OCI-LY1 (cell line): ENCODE results near the gene MOB3A.
A peak's percentile ranks its signal among the peaks of the same experiment; 100 is the strongest.

Experiments used
- H2AFZ ChIP-seq: fragments of 200-600 bp; sonication (generic), shearing (Covaris generic); 2 replicates; pipeline ENCODE4 v1.6.0; 2014; ENCODE audit warnings: antibody characterized with exemption, mild to moderate bottlenecking, low read length
- H3F3A ChIP-seq: fragments of 200-600 bp; sonication (generic), shearing (Covaris generic); 2 replicates; pipeline ENCODE4 v1.6.0; 2014; ENCODE audit warnings: mild to moderate bottlenecking, antibody characterized with exemption, low read length, moderate library complexity; ENCODE audit not compliant: insufficient read depth
- H3K27ac ChIP-seq: fragments of 200-600 bp; sonication (generic); 2 replicates; pipeline ENCODE4 v1.5.1; 2014; ENCODE audit warnings: low read length, mixed run types, mild to moderate bottlenecking, low read depth; ENCODE audit not compliant: poor library complexity, severe bottlenecking
- H3K27me3 ChIP-seq: fragments of 200-600 bp; sonication (generic); 2 replicates; pipeline ENCODE4 v1.6.0; 2014; ENCODE audit warnings: antibody characterized with exemption, mild to moderate bottlenecking, low read length, moderate library complexity; ENCODE audit not compliant: insufficient read depth
- H3K36me3 ChIP-seq: fragments of 200-600 bp; sonication (generic); 2 replicates; pipeline ENCODE4 v1.6.1; 2014; ENCODE audit warnings: mild to moderate bottlenecking, antibody characterized with exemption, low read length, moderate library complexity, mixed read lengths; ENCODE audit not compliant: insufficient read depth
- H3K4me1 ChIP-seq: fragments of 200-600 bp; sonication (generic); 2 replicates; pipeline ENCODE4 v1.5.1; 2014; ENCODE audit warnings: mild to moderate bottlenecking, low read length, moderate library complexity; ENCODE audit not compliant: insufficient read depth, severe bottlenecking
- H3K4me2 ChIP-seq: fragments of 200-600 bp; sonication (generic), shearing (Covaris generic); 2 replicates; pipeline ENCODE4 v1.6.1; 2014; ENCODE audit warnings: low read length
- H3K4me3 ChIP-seq: fragments of 200-600 bp; sonication (generic); 2 replicates; pipeline ENCODE4 v1.5.1; 2014; ENCODE audit warnings: low read length, low read depth, mild to moderate bottlenecking, mixed read lengths; ENCODE audit not compliant: poor library complexity, severe bottlenecking
- H3K79me2 ChIP-seq: fragments of 200-600 bp; shearing (Covaris generic); 2 replicates; pipeline ENCODE4 v1.6.1; 2016; ENCODE audit warnings: mixed run types, low read length, mixed read lengths; ENCODE audit not compliant: insufficient read depth
- H3K9ac ChIP-seq: fragments of 200-600 bp; sonication (generic), shearing (Covaris generic); 2 replicates; pipeline ENCODE4 v1.6.1; 2014; ENCODE audit warnings: mild to moderate bottlenecking, low read length, mixed read lengths
- H3K9me2 ChIP-seq: fragments of 200-600 bp; sonication (generic), shearing (Covaris generic); 2 replicates; pipeline ENCODE4 v1.6.1; 2014; ENCODE audit warnings: low read depth, mild to moderate bottlenecking, low read length, mixed read lengths
- H3K9me3 ChIP-seq: fragments of 200-600 bp; shearing (Covaris generic); 2 replicates; pipeline ENCODE4 v1.6.1; 2014; ENCODE audit warnings: low read length, mixed read lengths
- H4K20me1 ChIP-seq: fragments of 200-600 bp; sonication (generic), shearing (Covaris generic); 2 replicates; pipeline ENCODE4 v1.6.0; 2016; ENCODE audit warnings: mild to moderate bottlenecking, low read length; ENCODE audit not compliant: insufficient read depth
- CTCF ChIP-seq: fragments of 200-600 bp; sonication (generic), shearing (Covaris generic); IDR thresholded peaks from 2 replicates; pipeline ENCODE4 v1.5.1; 2017; ENCODE audit warnings: mild to moderate bottlenecking, antibody characterized with exemption, low read length, moderate library complexity, mixed read lengths
- EZH2 ChIP-seq: fragments of 200-600 bp; sonication (generic), shearing (Covaris generic); IDR thresholded peaks from 2 replicates; pipeline ENCODE4 v1.8.0; 2017; ENCODE audit warnings: borderline replicate concordance, mixed run types, mild to moderate bottlenecking, antibody characterized with exemption, low read length, moderate library complexity, mixed read lengths

MOB3A gene

GRCh38 chr19:2044709-2045500, 51.2 kb downstream of the MOB3A start:
- no peak overlapping the region for H3K4me3 ChIP-seq

DNA sequence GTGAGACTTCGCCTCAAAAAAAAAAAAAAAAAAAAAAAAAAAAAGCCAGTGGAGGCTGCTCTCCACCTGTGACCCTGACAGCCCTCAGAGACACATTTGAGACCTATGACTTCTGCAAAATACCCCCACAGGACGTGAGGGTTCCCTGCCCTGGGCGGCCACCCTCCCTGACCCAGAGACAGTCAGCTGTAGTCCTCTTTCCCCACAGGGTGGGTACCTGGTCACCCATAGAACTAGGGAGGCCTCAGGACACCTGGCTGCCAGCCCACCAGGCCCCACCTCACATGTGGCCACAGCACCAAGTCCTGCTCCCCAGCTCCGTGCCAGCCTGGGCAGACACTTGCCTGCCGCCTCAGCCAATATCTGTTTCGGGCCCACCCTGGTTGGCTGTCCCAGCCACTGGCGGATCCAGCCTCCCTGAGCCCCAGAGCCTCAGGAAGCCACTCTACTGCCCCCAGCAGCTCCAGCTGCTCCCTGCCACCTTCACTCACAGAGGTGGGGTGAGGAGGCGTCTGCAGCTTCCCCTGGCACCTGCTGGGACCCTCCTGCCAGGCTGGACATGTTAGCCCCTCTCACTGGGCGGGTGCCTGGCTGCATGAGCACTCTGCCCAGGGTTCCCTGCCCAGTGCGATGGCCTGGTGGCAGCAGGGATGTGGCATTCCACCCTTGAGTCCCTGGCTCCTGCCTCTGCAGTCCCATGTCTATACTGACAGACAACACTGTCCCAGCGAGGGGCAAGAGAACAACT, 52.0 kb downstream of the MOB3A start:
- H3K36me3 ChIP-seq, result peaks cover 39% of the 10 kb centered on the region; the same call in 1 of the 2 replicates
- H4K20me1 ChIP-seq, result no peaks in the 10 kb centered on the region

More at GRCh38 chr19:2044709-2045500, 51.2 kb downstream of the MOB3A start:
- Histone ChIP-seq H3K9ac (no peak overlapping the region), H3K9me3 (no peaks in the 10 kb centered on the region), H3K79me2 (no peaks in the 10 kb centered on the region), H3K4me1 (peaks cover 76% of the 10 kb centered on the region), H3K27ac (peak overlapping the region; percentile 95), H2AFZ (no peak overlapping the region), H3K36me3 (peaks cover 34% of the 10 kb centered on the region; the same call in 1 of the 2 replicates), H4K20me1 (no peaks in the 10 kb centered on the region), H3F3A (no peaks in the 10 kb centered on the region), H3K27me3 (no peaks in the 10 kb centered on the region), H3K4me2 (no peak overlapping the region), H3K9me2 (no peaks in the 10 kb centered on the region)
- TF ChIP-seq EZH2 (no peak), CTCF (no peak)

GRCh38 chr19:2043251-2043641, 52.9 kb downstream of the MOB3A start:
- no peak overlapping the region; the same call in 1 of the 2 replicates for H3K9ac ChIP-seq
- no peaks in the 10 kb centered on the region for H3K9me3 ChIP-seq
- H3K36me3 ChIP-seq, result peaks cover 48% of the 10 kb centered on the region
- H3F3A ChIP-seq, result no peaks in the 10 kb centered on the region
- H3K4me1 ChIP-seq, result peaks cover 60% of the 10 kb centered on the region
- H3K4me3 ChIP-seq, result no peak overlapping the region
- no peaks in the 10 kb centered on the region for H3K27me3 ChIP-seq
- peak overlapping the region; percentile 71; the same call in 1 of the 2 replicates for H3K4me2 ChIP-seq
- no peaks in the 10 kb centered on the region for H4K20me1 ChIP-seq
- TF ChIP-seq CTCF, result no peak
- TF ChIP-seq EZH2, result no peak
- H3K27ac ChIP-seq, result peak overlapping the region; percentile 95
- no peaks in the 10 kb centered on the region for H3K9me2 ChIP-seq
- H3K79me2 ChIP-seq, result no peaks in the 10 kb centered on the region
- H2AFZ ChIP-seq, result no peak overlapping the region

More for the DNA sequence above, 52.0 kb downstream of the MOB3A start:
- Histone ChIP-seq H3K9me2 (no peaks in the 10 kb centered on the region), H2AFZ (no peak overlapping the region), H3K79me2 (no peaks in the 10 kb centered on the region), H3F3A (no peaks in the 10 kb centered on the region), H3K4me3 (no peak overlapping the region), H3K27me3 (no peaks in the 10 kb centered on the region), H3K9ac (no peak overlapping the region), H3K9me3 (no peaks in the 10 kb centered on the region), H3K27ac (peak overlapping the region; percentile 95), H3K4me2 (no peak overlapping the region), H3K4me1 (peaks cover 69% of the 10 kb centered on the region)
- no peak for TF ChIP-seq EZH2
- TF ChIP-seq CTCF, result no peak
